ENCODE results near the gene APBB1.
"Not testable (repeated sequence)": the region's sequence is repeated elsewhere in the genome, so short reads cannot be mapped to it uniquely, and the experiment has no call there.

The APBB1 gene

GRCh38 chr11:6415797-6416196 lies 3.1 kb downstream of the APBB1 start:
- DNase-seq = no peak

GRCh38 chr11:6414874-6415328 lies 4.0 kb downstream of the APBB1 start:
- no peak for DNase-seq

GRCh38 chr11:6413791-6414201 lies 5.1 kb downstream of the APBB1 start:
- DNase-seq = no peak

GRCh38 chr11:6411594-6412031 lies 7.3 kb downstream of the APBB1 start:
- DNase-seq = no peak

GRCh38 chr11:6410695-6411430 lies 8.0 kb downstream of the APBB1 start:
- DNase-seq = no peak

- DNase-seq = no peak
Observed at GRCh38 chr11:6406370-6406769, 12.5 kb downstream of the APBB1 start.

GRCh38 chr11:6405846-6406245 lies 13.0 kb downstream of the APBB1 start:
- DNase-seq = peak; percentile 20

GRCh38 chr11:6405052-6405667 lies 13.7 kb downstream of the APBB1 start:
- DNase-seq = no peak

- DNase-seq = no peak
Observed at GRCh38 chr11:6404342-6405051, 14.4 kb downstream of the APBB1 start.

- DNase-seq = no peak
Observed at GRCh38 chr11:6403539-6403938, 15.4 kb downstream of the APBB1 start.

GRCh38 chr11:6402561-6402981 lies 16.3 kb downstream of the APBB1 start:
- no peak for DNase-seq

GRCh38 chr11:6402061-6402470 lies 16.8 kb downstream of the APBB1 start:
- DNase-seq = no peak

- no peak for DNase-seq
Observed at GRCh38 chr11:6401464-6401863, 17.4 kb downstream of the APBB1 start.

- DNase-seq = no peak
Observed at GRCh38 chr11:6400431-6401345, 18.2 kb downstream of the APBB1 start.

- DNase-seq = no peak
Observed at GRCh38 chr11:6397636-6398035, 21.3 kb downstream of the APBB1 start.

- DNase-seq = no peak
Observed at GRCh38 chr11:6397156-6397555, 21.7 kb downstream of the APBB1 start.

- no peak for DNase-seq
Observed at GRCh38 chr11:6395470-6396060, 23.3 kb downstream of the APBB1 start.

- DNase-seq = no peak
Observed at GRCh38 chr11:6393989-6394670, 24.8 kb downstream of the APBB1 start.

- not testable (repeated sequence) for DNase-seq
Observed at GRCh38 chr11:6392251-6392650, 26.6 kb downstream of the APBB1 start.

GRCh38 chr11:6391537-6392134 lies 27.3 kb downstream of the APBB1 start:
- DNase-seq = no peak
